Activated CD8-positive, alpha-beta memory T cell treated with anti-CD3 and anti-CD28 coated beads, Interleukin-2, amount 50 U/mL, for 1 hour (primary cell): Measurements from ENCODE around the gene SNRPA.

Experiments used
- DNase-seq: peaks from one replicate; pipeline ENCODE4 v3.0.0-alpha.2; 2020; ENCODE audit errors: extremely low read depth

The SNRPA gene

DNA sequence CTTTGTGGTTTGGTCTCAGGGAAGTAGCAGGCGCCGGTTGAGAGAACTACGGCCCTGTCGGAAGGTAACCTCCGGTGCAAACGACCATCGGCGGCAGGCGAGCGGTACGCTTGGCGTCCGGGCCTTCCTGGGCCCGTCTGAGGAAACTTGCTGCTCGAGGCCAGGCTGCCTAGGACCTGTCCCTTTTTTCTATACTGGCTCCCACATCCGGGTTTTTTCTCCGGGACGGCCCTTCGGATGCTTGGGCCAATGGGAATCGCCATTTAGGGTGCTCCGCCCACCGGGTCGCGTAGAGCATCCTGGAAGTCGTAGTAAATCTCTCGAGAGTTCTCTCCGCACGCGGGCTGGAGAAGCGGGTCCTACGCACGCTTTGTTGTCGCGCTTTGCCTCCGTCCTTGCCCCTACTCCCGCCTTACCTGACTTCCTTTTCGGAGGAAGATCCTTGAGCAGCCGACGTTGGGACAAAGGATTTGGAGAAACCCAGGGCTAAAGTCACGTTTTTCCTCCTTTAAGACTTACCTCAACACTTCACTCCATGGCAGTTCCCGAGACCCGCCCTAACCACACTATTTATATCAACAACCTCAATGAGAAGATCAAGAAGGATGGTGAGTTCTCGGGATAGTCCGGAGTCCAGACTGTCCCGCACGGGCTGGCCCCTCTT lies at the start of gene SNRPA:
TSS of gene SNRPA (plus strand) at position 330 of the 664 bp plus-strand sequence. CDS start at position 536, 206 bp downstream.
- peak; percentile 90 for DNase-seq

DNA sequence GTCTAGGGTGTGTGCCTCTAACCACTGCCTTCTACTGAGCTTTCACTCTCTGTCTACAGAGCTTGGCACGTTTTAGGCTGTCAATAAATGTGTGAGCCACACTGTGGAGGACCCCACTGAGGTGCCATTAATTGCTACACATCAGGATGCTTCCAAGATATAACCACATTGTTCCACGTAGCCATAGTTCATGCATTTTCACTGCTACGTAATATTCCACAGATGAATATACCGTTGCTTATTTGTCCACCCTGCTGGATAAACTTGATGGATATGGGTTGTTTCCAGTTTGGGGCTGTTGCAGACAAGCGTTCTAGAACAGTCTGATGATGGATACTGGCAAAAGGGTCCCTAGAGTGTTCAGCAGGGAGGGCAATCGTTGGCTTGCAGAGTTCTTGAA lies 49.2 kb upstream of the SNRPA start:
- no peak for DNase-seq

DNA sequence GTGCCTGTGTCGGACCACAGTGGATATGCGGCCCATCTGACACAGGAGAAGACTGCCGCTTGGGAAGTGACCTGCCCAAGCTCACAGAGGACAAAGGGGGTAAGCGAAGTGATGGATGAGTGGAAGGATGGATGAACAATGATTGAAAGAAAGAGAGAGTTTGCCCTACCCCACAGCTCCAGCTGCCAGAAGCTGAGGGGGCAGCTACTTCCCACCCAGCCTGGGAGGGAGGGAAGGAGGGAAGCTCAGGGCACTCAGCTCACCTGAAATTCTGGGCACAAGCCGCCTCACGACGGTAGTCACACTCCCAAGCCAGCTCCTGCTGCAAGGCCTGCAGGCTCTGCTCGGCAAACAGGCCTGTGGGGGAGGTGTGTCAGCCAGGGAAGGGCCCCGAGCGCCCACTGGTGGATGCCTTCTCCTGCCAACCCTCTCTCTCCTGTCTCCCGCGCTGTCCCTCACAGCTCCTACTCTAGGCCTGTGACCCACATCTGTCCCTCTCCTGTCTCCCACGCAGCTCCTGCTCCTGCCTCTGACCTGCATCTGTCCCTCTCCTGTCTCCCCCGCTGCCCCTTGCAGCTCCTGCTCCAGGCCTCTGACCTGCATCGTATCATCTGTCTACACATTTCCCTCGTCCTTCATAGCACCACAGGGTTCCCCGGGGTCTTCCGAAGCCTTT lies 48.5 kb upstream of the SNRPA start:
- DNase-seq = no peak

DNA sequence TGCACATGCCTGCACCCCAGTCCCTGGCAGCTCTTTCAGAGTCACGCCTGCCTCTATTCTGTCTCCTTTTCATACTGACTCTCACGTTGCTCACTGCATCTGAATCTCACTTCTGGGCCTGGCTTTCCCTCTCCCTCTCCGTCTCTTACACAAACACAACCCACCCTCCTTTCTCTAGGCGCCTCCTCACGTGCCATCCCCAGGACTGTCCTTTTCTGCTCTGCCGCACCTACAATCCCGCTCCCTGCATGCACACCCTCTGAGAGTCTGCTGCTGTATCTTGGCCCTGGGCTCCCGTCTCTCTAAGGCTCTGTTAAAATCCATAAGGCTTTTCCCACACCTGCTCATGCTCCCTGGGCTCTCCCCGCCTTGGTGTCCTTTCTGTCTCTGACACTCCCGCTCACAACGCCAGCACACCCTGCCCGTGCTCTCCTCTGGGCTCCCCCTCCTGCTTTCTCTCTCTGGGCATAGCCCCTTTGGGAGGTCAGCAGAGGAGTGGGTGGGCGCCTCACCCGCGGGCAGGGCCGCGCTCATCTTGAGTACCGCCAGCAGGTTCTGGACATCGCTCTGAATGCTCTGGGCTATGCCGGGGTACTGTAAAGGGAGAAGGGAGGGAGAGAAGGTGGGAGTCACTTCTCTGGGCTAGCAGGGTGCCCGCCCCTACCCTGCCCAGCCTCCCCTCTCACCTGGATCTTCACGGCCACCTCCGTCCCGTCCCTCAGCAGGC lies 47.8 kb upstream of the SNRPA start:
- no peak for DNase-seq

DNA sequence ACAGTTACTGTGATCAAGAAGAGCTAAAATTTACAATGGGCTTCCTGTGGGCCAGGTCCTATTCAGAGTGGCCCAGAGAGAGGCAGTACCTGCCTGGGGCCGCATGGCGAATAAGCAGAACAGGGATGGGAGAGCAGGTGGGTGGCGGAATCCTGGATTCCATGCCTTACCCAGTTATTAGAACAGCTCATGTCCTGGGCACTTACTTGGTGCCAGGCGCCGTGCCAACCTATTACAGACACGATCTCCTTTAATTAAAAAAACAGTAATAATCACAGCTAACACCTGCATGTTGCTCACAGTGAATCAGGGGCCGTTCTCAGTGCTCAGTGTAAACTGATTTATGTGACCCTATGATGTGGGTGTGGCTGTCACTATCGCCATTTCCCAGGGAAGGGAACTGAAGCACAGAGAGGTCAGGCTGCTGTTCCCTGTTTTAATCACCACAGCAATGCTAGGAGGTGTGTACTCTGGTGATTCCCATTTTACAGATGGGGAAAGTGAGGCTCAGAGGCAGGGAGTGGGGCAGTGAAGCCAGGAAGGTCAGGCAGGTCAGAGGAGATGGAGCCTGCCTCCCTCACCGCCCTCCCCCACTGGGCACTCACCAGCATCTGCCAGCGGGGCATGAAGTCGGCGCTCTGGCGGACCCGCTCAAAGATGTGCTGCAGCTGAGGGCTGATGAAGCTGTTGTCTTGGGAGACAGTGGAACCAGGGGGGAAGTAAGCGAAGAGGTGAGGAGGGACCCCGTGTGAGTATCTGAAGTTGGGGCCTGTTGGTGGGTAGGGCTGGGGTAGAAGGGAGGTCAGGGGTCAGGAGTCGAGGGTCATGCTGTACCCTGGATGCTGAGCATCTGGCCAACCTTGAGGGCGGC lies 46.3 kb upstream of the SNRPA start:
- DNase-seq = no peak

DNA sequence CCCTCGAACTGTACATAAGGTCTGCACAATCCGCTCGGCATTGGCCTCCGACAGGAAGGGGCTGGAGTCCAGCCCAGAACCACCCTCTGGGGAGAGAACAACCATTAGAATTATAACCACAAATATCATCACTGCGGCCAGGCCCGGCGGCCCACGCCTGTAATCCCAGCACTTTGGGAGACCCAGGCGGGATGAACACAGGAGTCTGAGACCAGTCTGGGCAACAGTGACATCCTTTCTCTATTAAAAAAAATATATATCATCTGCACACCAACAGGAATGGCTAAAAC lies 45.7 kb upstream of the SNRPA start:
- no peak for DNase-seq

DNA sequence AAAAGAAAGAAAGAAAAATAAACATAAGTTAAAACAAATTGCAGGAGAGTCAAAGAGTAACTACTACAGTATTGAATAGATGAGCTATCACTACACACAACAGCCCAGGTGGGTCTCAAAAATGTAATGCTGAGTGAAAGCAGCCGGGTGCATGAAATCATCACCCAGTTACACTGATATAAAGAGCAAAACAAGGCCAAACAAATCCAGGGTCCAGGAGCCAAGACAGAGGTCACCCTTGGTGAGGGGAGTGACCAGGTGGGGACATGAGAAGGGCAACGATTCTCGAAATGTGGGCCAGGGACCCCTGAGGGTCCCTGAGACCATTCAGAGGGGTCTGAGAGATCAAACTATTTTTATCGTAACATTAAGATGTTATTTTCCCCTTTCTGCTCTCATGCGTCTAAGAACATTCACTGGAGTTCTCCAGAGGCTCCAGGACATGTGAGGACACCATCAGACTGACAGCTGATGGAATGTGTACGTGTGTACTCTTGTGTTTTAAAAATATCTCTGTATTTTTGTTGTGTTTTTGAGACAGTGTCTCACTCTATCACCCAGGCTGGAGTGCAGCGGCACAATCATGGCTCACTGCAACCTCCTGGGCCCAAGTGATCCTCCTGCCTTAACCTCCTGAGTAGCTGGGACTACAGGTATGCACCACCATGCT lies 44.9 kb upstream of the SNRPA start:
- no peak for DNase-seq

DNA sequence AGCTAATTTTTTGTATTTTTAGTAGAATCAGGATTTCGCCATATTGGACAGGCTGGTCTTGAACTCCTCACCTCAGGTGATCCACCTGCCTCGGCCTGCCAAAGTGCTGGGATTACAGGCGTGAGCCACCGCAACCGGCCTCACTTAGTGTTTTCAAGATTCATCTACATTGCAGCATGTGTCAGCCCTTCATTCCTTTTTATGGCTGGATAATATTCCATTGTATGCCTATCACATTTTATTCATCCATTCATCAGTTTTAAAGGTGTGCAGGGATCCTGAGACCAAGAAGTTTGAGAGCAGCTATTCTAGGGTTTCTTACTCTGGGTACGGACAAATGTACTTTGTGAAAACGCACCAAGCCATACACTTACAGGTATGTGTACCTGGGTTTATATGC lies 43.4 kb upstream of the SNRPA start:
- no peak for DNase-seq

DNA sequence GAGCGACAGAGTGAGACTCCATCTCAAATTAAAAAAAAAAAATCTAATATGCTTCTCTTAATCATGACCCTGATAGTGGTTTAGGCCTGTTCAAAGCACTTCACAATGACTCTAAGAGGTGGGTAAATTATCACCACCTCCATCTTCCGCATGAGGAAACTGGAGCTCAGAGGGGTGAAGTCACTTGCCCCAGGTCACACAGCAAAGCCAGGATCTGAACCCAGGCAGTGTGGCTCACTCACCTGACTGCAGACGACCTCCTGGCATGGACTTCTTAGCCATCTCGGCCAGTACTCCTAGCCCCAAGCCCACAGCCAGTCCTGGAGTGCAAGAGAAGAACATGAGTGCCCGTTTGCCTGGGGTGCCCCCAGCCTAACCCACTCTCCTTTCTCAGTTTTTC lies 41.2 kb upstream of the SNRPA start:
- DNase-seq = no peak

DNA sequence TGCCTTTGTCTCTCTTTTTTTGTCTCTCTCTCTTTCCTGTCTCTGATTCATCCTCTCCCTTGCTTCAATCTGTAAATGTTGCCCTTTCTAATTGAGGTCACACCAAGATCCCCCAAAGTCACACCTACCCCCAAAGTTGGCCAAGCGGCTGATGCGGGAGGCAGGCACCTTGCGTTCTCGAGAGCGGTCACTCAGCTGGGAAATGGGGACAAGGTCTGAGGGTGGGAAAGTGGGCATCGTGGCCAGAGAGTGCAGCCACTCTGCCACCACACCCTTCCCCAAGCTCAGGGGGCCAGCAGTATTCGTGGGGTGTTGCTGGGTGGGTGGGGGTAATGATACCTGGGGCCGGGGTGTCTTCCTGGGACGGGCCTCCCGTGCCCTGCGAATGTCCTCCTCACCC lies 37.1 kb upstream of the SNRPA start:
- no peak for DNase-seq

DNA sequence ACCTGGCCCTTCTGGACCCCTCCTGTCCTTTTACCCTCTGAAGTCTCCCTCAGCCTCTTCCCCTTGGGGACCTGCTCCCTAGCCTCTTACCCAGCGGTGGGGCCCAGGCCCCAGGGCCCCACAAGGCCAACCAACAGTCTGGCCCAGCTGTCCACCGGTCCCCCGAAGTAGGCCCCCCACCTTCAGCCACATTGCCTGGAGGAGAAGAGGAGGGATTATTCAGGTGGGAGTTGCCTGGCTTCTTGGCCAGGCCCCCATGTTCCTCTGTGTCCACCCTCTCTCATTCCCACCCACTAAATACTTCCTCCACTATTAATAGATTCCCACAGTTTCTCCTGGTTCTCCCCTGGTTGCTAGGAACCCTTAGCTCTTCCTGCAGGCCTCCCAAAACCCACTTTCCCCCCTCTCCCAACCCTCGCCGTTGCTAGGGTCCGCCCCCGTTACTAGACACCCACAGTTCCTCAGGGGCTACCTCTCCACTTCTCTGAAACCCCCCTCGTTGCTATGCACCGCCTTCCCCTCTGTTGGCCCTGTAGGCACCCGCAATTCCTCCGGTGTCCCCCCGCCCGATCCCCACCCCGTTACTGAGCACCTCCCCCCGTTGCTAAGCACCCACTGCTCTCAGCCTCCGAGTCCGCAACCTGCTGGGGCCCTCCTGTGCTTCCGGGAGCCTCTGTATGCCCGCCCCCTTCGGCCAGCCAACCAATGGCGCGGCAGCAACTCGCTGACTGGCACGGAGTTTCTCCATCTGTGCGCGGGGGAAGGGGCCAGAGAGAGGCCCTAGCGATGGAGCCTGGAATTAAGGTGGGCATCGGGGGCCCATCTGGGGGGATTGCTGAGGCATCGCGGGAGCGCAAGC lies 36.3 kb upstream of the SNRPA start:
- peak; percentile 80 for DNase-seq

DNA sequence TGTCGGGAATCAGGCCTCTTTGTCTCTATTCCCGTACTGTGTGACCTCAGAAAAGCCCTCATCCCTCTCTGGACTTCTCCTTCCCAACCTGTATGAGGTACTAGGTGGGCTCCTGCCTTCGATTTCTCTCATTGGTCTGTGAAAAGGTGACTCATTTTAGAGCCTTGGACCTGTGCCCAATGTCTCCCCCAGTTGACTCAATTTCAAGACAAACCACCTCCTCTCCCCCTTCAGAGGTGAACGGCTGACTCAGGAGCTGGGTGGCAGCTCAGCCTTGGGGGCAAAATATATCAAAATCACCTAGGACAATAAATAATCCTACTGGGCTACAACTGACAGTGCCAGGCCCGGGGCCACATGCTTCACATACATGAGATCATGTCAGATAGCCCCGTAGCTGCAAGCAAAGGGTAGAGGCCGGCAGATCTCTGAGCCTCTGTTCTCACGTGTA lies 34.9 kb upstream of the SNRPA start:
- DNase-seq = peak; percentile 73

DNA sequence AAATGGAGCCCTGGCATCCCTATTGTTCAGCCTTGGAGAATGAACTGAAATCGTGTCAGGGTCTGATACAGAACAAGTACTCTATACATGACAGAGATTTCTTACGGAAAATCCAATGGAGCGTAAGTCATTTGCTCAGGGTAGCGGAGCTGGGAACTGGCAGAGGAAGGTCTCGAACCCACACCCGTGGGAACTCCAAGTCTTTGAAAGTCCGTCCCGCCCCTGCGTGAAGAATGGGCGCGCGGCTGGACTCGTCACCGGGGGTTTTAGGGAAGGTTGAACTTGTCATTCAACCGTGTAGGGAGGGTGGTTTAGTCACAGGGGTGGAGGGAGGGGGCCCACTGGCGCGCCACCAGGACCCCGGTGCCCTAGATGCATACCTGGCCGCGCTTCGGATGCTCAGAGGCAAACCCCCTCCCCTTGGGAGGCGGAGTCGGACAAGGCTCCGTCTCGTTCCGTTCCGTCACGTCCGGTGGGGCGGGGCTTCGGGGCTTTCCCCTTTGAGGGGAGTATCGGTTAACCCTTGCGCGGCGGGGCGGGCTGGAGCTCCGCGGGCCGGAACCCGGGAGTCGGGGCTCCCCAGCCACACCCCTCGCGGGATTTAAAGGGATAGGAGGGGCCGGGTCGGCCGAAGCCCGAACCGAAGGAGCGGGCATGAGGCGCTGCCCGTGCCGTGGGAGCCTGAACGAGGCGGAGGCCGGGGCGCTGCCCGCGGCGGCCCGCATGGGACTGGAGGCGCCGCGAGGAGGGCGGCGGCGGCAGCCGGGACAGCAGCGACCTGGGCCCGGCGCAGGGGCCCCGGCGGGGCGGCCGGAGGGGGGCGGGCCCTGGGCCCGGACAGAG lies 34.3 kb upstream of the SNRPA start, which contains the start of the genes COQ8B and ITPKC:
TSS of gene COQ8B (minus strand) at position 405 of the 843 bp plus-strand sequence. CDS start 2,254 bp downstream, outside the sequence.
TSS of gene ITPKC (plus strand) at position 631 of the 843 bp plus-strand sequence. CDS start at position 655, 24 bp downstream.
- peak; percentile 98 for DNase-seq

DNA sequence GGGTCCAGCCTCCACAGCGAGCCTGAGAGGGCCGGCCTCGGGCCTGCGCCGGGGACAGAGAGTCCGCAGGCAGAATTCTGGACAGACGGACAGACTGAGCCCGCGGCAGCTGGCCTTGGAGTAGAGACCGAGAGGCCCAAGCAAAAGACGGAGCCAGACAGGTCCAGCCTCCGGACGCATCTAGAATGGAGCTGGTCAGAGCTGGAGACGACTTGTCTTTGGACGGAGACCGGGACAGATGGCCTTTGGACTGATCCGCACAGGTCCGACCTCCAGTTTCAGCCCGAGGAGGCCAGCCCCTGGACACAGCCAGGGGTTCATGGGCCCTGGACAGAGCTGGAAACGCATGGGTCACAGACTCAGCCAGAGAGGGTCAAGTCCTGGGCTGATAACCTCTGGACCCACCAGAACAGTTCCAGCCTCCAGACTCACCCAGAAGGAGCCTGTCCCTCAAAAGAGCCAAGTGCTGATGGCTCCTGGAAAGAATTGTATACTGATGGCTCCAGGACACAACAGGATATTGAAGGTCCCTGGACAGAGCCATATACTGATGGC lies 33.6 kb upstream of the SNRPA start:
- no peak for DNase-seq

DNA sequence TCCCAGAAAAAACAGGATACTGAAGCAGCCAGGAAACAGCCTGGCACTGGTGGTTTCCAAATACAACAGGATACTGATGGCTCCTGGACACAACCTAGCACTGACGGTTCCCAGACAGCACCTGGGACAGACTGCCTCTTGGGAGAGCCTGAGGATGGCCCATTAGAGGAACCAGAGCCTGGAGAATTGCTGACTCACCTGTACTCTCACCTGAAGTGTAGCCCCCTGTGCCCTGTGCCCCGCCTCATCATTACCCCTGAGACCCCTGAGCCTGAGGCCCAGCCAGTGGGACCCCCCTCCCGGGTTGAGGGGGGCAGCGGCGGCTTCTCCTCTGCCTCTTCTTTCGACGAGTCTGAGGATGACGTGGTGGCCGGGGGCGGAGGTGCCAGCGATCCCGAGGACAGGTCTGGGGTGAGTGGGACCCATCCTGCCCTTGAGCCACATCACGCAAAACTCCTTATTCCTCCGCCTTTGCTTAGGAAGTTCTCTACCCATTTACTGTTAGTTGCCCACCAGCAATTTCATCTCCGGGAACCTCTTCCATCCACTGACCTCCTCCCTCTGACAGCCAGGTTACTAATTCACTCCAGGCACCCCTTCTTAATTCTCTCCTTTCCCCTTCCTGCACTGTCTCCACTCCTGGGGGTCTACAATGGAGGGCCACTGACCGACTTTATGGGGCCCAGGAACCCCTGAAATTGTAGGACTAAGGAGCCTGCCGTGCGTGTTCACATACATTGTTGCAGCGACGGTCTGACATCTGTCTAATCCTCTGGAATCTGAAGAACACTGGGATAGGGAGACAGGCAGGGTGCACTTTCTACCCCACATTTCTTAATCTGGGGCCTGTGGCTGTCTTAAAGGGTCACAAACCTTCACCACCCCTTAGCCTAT lies 32.9 kb upstream of the SNRPA start:
- no peak for DNase-seq

DNA sequence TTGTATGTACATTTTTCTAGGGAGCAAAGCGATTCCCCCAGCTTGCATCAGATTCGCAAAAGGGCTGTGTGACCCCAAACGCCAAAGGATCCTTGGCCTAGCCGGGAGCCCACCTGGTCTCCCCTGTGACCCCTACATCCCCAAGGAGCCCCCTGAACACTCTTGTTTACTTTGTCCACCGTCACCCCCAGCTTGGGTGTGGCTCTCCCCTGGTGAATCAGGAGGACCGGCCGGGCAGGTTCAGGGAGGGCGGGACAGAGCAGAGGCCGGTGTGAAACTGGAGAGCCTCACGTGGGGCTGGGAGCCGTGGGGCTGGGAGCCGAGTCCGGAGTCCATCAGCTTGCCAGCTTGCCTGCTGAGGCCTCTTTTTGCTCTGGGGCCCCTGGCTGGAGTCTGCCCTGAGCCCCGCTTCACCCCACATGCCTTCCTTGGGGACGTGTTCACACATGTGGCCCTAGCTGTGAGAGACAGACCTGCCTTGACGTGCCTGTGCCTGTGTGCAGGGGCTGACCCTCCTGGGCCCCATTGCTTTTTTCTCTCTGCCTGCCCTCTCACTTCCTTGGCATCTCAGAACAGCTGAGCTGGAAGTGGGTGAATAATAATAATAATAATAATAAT lies 32.1 kb upstream of the SNRPA start:
- no peak for DNase-seq

DNA sequence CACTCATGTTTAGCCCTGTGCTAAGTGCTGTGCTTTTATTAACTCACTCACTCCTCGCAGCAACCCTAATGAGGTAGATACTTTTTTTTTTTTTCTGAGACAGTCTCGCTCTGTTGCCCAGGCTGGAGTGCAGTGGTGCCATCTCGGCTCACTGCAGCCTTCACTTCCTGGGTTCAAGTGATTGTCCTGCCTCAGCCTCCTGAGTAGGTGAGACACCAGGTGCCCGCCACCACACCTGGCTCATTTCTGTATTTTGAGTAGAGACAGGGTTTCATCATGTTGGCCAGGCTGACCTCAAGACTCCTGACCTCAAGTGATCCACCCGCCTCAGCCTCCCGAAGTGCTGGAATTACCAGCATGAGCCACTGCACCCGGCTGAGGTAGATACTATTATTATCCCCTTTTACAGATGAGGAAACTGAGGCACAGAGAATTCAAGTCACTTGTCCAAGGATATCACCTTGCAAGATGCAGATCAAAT lies 31.5 kb upstream of the SNRPA start:
- no peak for DNase-seq

DNA sequence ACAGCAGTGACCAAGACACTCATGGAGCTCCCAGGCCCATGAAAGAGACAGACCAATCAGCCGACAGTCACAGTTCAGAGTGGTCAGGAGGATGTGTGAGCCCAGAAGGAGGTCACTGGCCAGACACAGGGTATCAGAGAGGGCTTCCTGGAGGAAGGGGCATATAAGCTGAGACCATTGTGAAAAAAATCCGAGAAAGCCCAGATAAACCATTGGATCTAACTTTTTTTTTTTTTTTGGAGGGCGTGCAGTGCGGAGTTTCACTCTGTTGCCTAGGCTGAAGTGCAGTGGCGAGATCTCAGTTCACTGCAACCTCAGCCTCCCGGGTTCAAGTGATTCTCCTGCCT lies 29.9 kb upstream of the SNRPA start:
- DNase-seq = no peak
